CD4-positive, alpha-beta T cell treated with Interleukin-2 at 100 ng/mL for 4 hours (primary cell): ENCODE results near the gene HIVEP3.
A peak's percentile ranks its signal among the peaks of the same experiment; 100 is the strongest.
"Not testable (repeated sequence)": the region's sequence is repeated elsewhere in the genome, so short reads cannot be mapped to it uniquely, and the experiment has no call there.

ENCODE experiments used
- DNase-seq: peaks from one replicate; pipeline ENCODE4 v3.0.0-alpha.2; 2020; ENCODE audit warnings: low spot score

The HIVEP3 gene

GRCh38 chr1:41921271-41921670 is 2.5 kb upstream of the HIVEP3 start:
- not testable (repeated sequence) for DNase-seq

- peak; percentile 40 for DNase-seq
These were observed 1.9 kb upstream of the HIVEP3 start for GRCh38 chr1:41920658-41921057.

GRCh38 chr1:41919764-41920397 is 1.2 kb upstream of the HIVEP3 start:
- DNase-seq = peak; percentile 84

- DNase-seq = no peak
These were observed 409 bp upstream of the HIVEP3 start for GRCh38 chr1:41919131-41919530.

GRCh38 chr1:41917835-41918449 is 780 bp downstream of the HIVEP3 start:
- peak; percentile 35 for DNase-seq

- DNase-seq = no peak
These were observed 1.6 kb downstream of the HIVEP3 start for GRCh38 chr1:41917076-41917475.

GRCh38 chr1:41915786-41916571 is 2.7 kb downstream of the HIVEP3 start:
- peak; percentile 72 for DNase-seq

GRCh38 chr1:41914516-41914915 is 4.2 kb downstream of the HIVEP3 start:
- DNase-seq = peak; percentile 67

- DNase-seq = no peak
These were observed 5.7 kb downstream of the HIVEP3 start for GRCh38 chr1:41913014-41913413.

GRCh38 chr1:41908288-41908895 is 10.3 kb downstream of the HIVEP3 start:
- DNase-seq = no peak

- no peak for DNase-seq
These were observed 11.3 kb downstream of the HIVEP3 start for GRCh38 chr1:41907446-41907845.

- DNase-seq = no peak
These were observed 11.8 kb downstream of the HIVEP3 start for GRCh38 chr1:41906943-41907342.

GRCh38 chr1:41905093-41905675 is 13.5 kb downstream of the HIVEP3 start:
- no peak for DNase-seq

GRCh38 chr1:41902664-41903063 is 16.1 kb downstream of the HIVEP3 start:
- no peak for DNase-seq

GRCh38 chr1:41902159-41902577 is 16.6 kb downstream of the HIVEP3 start:
- no peak for DNase-seq

- no peak for DNase-seq
These were observed 17.2 kb downstream of the HIVEP3 start for GRCh38 chr1:41901551-41901950.

- no peak for DNase-seq
These were observed 17.9 kb downstream of the HIVEP3 start for GRCh38 chr1:41900603-41901444.

- DNase-seq = peak; percentile 78
These were observed 20.5 kb downstream of the HIVEP3 start for GRCh38 chr1:41898191-41898713.

- DNase-seq = no peak
These were observed 23.2 kb downstream of the HIVEP3 start for GRCh38 chr1:41895552-41895951.

- no peak for DNase-seq
These were observed 23.8 kb downstream of the HIVEP3 start for GRCh38 chr1:41894808-41895483.
